ENCODE results near the gene CAND2. TPM values are rescaled to one million over a fixed set of nuclear protein-coding genes. Genes with fewer than 3 reads are reported as not detected.
A peak's percentile ranks its signal among the peaks of the same experiment; 100 is the strongest.

CAND2 gene
- total RNA-seq, 1 donor from 2014 or later: 76.2 TPM

DNA sequence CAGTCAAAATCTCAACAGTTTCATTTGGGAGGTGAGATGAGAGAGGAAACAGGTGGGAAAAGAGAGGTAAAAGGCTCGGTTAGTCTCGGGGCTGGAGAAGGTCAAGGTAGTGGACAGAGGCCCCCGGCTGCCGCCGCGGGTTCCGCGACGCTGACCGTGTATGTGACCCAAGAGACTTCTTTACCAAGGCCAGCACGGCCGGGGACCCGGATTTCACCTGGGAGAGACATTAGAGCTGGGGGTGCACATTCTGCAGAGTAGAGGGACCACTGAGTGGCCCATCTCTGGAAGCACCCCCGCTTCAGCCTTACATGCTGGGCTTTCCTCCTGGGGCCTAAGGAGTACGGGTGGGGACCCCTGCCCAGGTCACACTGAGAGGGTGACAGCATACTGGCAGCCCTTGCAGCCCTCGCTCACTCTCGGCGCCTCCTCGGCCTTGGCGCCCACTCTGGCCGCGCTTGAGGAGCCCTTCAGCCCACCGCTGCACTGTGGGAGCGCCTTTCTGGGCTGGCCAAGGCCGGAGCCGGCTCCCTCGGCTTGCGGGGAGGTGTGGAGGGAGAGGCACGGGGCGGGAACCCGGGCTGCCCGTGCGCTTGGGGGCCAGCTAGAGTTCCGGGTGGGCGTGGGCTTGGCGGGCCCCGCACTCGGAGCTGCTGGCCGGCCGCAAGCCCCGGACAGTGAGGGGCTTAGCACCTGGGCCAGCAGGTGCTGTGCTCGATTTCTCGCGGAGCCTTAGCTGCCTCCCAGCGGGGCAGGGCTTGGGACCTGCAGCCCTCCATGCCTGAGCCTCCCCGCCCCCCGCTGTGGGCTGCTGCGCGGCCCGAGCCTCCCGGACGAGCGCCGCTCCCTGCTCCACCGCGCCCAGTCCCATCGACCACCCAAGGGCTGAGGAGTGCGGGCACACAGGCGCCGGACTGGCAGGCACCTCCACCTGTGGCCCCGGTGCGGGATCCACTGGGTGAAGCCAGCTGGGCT lies 86.1 kb downstream of the CAND2 start:
- intact Hi-C loops (cut with micrococcal nuclease): no loop called here
- Histone ChIP-seq H3K36me3 (no peaks in the 10 kb centered on the region), H3K4me3 (no peak overlapping the region), H3K9me3 (replicated peaks) (no peaks in the 10 kb centered on the region), H3K27me3 (ENCODE audit: low read depth) (peaks cover 5% of the 10 kb centered on the region), H3K4me1 (peaks cover 13% of the 10 kb centered on the region), H3K27ac (replicated peaks) (no peak overlapping the region)
- no peak for DNase-seq
- TF ChIP-seq, protein P1, sequence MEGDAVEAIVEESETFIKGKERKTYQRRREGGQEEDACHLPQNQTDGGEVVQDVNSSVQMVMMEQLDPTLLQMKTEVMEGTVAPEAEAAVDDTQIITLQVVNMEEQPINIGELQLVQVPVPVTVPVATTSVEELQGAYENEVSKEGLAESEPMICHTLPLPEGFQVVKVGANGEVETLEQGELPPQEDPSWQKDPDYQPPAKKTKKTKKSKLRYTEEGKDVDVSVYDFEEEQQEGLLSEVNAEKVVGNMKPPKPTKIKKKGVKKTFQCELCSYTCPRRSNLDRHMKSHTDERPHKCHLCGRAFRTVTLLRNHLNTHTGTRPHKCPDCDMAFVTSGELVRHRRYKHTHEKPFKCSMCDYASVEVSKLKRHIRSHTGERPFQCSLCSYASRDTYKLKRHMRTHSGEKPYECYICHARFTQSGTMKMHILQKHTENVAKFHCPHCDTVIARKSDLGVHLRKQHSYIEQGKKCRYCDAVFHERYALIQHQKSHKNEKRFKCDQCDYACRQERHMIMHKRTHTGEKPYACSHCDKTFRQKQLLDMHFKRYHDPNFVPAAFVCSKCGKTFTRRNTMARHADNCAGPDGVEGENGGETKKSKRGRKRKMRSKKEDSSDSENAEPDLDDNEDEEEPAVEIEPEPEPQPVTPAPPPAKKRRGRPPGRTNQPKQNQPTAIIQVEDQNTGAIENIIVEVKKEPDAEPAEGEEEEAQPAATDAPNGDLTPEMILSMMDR (IDR thresholded peaks at IDR 0.05; ENCODE audit: borderline replicate concordance): no peak

- peaks cover 13% of the 10 kb centered on the region for H3K4me1 ChIP-seq
- H3K9me3 ChIP-seq (replicated peaks): no peaks in the 10 kb centered on the region
- H3K27me3 ChIP-seq (ENCODE audit: low read depth): peaks cover 10% of the 10 kb centered on the region
- peak overlapping the region; percentile 64 for H3K27ac ChIP-seq (replicated peaks)
- DNase-seq: peak; percentile 55
- intact Hi-C loops (cut with micrococcal nuclease): no loop called here
- H3K36me3 ChIP-seq: no peaks in the 10 kb centered on the region
- no peak overlapping the region for H3K4me3 ChIP-seq
- TF ChIP-seq, protein P1 (IDR thresholded peaks at IDR 0.05; ENCODE audit: borderline replicate concordance): no peak
Observed at GRCh38 chr3:12884186-12884680, 87.8 kb downstream of the CAND2 start.

Other genes starting within 250 kb of the CAND2 start
- 34.3 TPM for gene MKRN2, start 239.6 kb upstream of the CAND2 start, total RNA-seq
- 137 TPM for gene RAF1, start 132.6 kb upstream of the CAND2 start, total RNA-seq
- gene TMEM40, start 37.4 kb upstream of the CAND2 start, total RNA-seq: 4.5 TPM
- gene RPL32, start 44.9 kb downstream of the CAND2 start, total RNA-seq: 880 TPM

Data from left ventricle myocardium inferior (tissue), 1 donor.